ENCODE measurements around the gene CAMLG. TPM values are rescaled to one million over a fixed set of nuclear protein-coding genes. Genes with fewer than 3 reads are reported as not detected.

The CAMLG gene
- total and polyA plus RNA-seq, 2 of the 8 experiments (the other 6 are each of a cell fraction or from before 2014, with no cell fraction given) = 12.3 to 42.8 TPM

DNA sequence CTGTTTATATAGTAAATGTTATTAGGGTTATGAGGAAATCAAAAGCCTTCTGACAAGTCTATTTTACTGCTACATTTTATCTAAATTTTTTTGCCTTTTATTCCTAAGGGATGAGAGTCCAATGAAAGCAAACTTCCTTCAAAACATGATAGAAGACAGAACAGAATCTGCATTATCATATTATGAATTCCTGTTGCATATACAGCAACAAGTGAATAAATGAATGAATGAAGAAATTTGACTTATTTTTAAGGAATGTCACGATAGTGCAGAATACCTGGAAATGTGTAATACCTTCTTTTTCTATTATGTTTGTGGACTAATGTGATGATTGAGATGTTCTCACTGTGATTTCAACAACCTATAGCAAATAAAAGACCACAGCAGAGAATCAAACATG lies 13.5 kb upstream of the CAMLG start:
- POLR2A ChIA-PET (ENCODE audit: partially characterized antibody) = no interaction called here
- Histone ChIP-seq H3K4ac (replicated peaks; ENCODE audit: insufficient read length, low read depth, low read length) (no peak overlapping the region), H2BK20ac (ENCODE audit: low read length) (no peak overlapping the region), H3K27ac (ENCODE audit: low read depth, low read length) (no peak overlapping the region), H3K9me3 (ENCODE audit: insufficient read depth in 2 of 2, low read depth in 1 of 2, low read length in 1 of 2) (no peaks in the 10 kb centered on the region), H3K4me2 (ENCODE audit: insufficient read depth in 1 of 2, low read depth in 2 of 2, low read length in 2 of 2) (no peak overlapping the region), H4K5ac (ENCODE audit: insufficient read length, low read depth, low read length) (no peak overlapping the region), H3K14ac (ENCODE audit: insufficient read length) (no peak overlapping the region), H3K56ac (replicated peaks; ENCODE audit: insufficient read length, low read depth, low read length) (no peak overlapping the region), H3K36me3 (ENCODE audit: control insufficient read depth in 2 of 4, insufficient read depth in 4 of 4, low read length in 3 of 4) (peaks cover 3 to 23% (median 5%) of the 10 kb centered on the region in 4 experiments; a peak in 6 of 8 replicates), H3K27me3 (replicated peaks in 1 of 4; ENCODE audit: control insufficient read depth in 3 of 4, extremely low read depth in 1 of 4, insufficient read depth in 3 of 4, low read length in 3 of 4) (no peaks in the 10 kb centered on the region), H2AFZ (ENCODE audit: low read length) (no peak overlapping the region), H4K91ac (replicated peaks; ENCODE audit: insufficient read length, low read length) (no peak overlapping the region), H2BK5ac (ENCODE audit: low read depth, low read length) (no peak overlapping the region), H3K23ac (ENCODE audit: insufficient read length) (no peak overlapping the region), H3K18ac (ENCODE audit: extremely low read depth, low read length) (no peak overlapping the region), H2BK12ac (ENCODE audit: low read depth, low read length) (no peak overlapping the region), H3K79me1 (ENCODE audit: low read depth, low read length) (no peaks in the 10 kb centered on the region), H3K4me1 (replicated peaks in 1 of 4; ENCODE audit: control insufficient read depth in 3 of 4, insufficient read depth in 4 of 4, low read length in 3 of 4) (no peaks in the 10 kb centered on the region), H3K9ac (replicated peaks in 1 of 4; ENCODE audit: extremely low read depth in 1 of 4, low read depth in 3 of 4, low read length in 3 of 4) (no peak overlapping the region), H4K8ac (ENCODE audit: extremely low read depth, insufficient read depth, low read length) (no peak overlapping the region), H4K20me1 (replicated peaks in 1 of 2; ENCODE audit: control insufficient read depth in 1 of 2, insufficient read depth in 2 of 2, low read length in 2 of 2) (no peaks in the 10 kb centered on the region), H2AK5ac (ENCODE audit: low read depth, low read length) (no peak overlapping the region), H3K4me3 (ENCODE audit: extremely low read depth in 1 of 4, insufficient read depth in 2 of 4, low read depth in 3 of 4, low read length in 4 of 4) (no peak overlapping the region), H2BK15ac (ENCODE audit: low read length) (no peak overlapping the region), H2BK120ac (replicated peaks; ENCODE audit: low read depth, low read length) (no peak overlapping the region), H3K79me2 (ENCODE audit: control insufficient read depth in 1 of 2, insufficient read depth in 2 of 2, low read length in 2 of 2) (no peaks in the 10 kb centered on the region), H3K23me2 (ENCODE audit: low read depth, low read length) (no peaks in the 10 kb centered on the region)
- no peak for FAIRE-seq
- no peak for DNase-seq (ENCODE audit: low read depth in 1 of 2, low spot score in 2 of 2)
- TF ChIP-seq TAF7 (optimal IDR thresholded peaks at IDR 0.05; ENCODE audit: borderline replicate concordance, low read depth, low read length) (no peak), HDAC6 (IDR thresholded peaks at IDR 0.05; ENCODE audit: low read depth, low read length) (no peak), SIN3A (conservative IDR thresholded peaks at IDR 0.05 in 1 of 2, IDR thresholded peaks at IDR 0.05 in 1 of 2; ENCODE audit: low read depth in 1 of 2, low read length in 2 of 2) (no peak), TAF1 (IDR thresholded peaks at IDR 0.05; ENCODE audit: low read depth, low read length) (no peak), BACH1 (IDR thresholded peaks at IDR 0.05; ENCODE audit: low read length) (no peak), CREB1 (IDR thresholded peaks at IDR 0.05) (no peak), HDAC2 (IDR thresholded peaks at IDR 0.05; ENCODE audit: borderline replicate concordance in 1 of 2, low read depth in 2 of 2, low read length in 2 of 2) (no peak)
- CTCF ChIA-PET (ENCODE audit: partially characterized antibody) = interaction anchor here (0.6 kb wide), 1 partner anchor 841 kb away, joined by 3 read pairs; no protein-coding TSS in a partner anchor
- WGBS, 2 experiments (ENCODE audit: extremely low coverage in 1 of 2, insufficient coverage in 1 of 2, insufficient read length in 1 of 2, insufficient replicate concordance in 2 of 2, low coverage in 1 of 2, low lambda C conversion rate in 2 of 2, missing lambda C conversion rate in 1 of 2) = 87% methylated on average over 1 of the region's 1 CpG; no CpG with 5 or more reads in 1 of the 2 experiments

Measured in H1 (cell line).